ENCODE data around the gene BCL2L1.

Gene BCL2L1

DNA sequence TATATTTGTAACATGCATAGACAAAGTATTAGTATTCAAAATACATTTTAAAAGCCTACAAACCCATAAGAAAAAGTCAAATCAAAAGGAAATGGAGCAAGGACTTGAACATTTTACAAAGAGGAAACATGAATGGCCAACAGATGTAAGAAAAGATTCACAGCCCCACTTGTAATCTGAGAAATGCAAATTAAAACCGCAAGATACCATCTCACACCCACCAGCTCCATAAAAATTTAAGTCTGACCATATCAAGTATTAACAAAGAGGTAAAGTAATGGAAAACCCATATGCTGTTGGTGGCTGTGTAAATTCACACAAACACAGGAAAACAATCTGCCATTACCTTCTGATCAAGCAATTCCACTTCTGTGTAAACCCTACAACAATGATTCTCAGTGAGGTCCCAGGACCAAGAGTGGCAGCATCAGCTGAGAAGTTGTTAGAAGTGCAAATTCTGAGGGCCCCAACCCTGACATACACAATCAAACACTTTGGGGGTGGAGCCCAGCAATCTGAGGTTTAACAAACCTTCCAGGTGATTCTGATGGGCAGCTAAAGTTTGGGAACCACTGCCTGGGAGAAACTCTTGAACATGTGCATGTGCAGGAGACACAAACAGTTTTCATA, 30.9 kb downstream of the BCL2L1 start:
- no peak for DNase-seq (ENCODE audit: low read depth)

DNA sequence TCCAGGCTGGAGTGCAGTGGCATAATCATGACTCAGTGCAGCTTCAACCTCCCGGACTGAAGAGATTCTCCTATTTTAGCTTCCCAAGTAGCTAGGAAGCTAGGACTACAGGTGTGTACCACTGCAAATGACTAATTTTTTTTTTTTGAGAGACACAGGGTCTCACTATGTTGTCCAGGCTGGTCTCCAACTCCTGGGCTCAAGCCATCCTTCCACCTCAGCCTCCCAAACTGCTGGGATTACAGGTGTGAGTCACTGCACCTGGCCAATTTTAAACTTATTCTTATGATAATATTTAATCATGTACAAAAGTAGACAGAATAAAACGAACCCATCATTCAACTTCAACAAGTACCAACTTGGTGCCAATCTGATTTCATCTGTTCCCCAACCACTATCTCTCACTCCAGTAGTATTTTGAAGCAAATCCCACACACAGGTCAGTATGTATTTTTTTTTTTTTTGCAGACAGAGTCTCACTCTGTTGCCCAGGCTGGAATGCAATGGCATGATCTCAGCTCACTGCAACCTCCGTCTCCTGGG, 32.5 kb downstream of the BCL2L1 start:
- DNase-seq (ENCODE audit: low read depth) = no peak

DNA sequence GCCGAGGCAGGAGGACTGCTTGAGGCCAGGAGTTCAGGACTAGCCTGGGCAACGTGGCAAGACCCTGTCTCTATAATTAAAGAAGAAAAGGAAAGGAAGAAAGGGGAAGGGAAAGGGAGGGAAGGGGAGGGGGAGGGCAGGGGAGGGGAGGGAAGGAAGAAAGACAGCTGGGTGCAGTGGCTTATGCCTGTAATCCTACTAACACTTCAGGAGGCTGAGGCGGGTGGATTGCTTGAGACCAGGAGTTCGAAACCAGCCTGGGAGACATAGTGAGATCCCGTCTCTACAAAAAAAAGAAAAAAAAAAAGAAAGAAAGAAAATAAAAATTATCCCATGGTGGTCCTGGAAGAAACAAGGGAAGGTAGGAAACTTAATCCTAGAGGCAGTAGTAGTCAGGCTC, 33.5 kb downstream of the BCL2L1 start:
- no peak for DNase-seq (ENCODE audit: low read depth)

DNA sequence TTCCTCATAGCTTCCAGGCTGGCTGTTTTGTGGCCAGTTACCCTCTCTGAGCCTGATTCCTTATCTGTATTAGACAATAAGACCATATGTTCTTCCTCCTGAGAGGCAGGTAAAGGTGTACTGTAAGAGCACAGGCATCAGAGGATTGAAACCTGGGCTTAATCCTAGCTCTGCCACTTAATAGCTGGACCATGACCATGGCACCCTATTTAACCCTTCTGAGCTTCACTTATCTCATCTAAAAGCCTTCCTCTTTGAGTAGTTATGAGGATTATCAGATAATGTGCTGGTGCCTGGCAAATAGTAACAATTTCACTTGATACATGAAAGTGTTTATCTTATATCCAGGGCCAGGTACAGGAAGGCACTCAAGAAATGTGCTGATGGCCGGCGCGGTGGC, 34.9 kb downstream of the BCL2L1 start:
- no peak for DNase-seq (ENCODE audit: low read depth)

DNA sequence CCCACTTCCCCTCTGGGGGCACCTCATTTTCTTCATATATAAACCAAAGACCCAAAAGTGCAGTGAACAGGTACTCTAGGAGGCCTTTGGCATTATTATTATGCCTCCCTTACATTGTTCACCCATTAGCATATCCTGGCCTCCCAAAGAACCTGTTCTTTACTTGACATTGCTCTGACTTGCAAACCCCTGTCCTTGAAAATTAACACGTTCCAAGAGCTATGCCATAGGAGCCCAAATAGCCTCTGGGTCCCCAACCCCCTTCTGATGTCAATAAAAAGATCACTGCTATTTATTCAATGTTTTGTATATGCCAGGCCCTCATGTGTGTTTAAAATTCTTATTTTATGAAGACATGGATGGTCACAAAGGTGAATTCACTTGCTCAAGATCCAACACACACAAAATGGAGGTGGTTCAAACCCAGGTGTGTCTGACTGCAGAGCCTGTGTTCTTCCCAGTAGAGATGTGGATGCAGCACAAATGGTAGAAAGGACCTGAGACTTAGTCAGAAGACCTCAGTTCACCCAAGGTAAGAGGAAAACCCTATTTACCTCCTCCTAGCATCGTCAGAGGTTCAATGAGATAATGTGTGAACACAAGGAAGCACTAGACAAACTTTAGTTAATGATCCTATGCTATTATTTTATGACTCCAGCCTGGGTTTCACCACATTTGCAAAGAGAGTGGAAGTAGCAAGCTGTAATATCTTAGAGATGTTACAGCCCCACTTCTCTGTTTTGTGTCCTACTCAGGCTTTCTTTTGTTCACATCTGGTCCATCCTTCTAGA, 36.6 kb downstream of the BCL2L1 start:
- no peak for DNase-seq (ENCODE audit: low read depth)

- DNase-seq (ENCODE audit: low read depth) = no peak
These were observed 38.3 kb downstream of the BCL2L1 start for GRCh38 chr20:31684153-31685015.

DNA sequence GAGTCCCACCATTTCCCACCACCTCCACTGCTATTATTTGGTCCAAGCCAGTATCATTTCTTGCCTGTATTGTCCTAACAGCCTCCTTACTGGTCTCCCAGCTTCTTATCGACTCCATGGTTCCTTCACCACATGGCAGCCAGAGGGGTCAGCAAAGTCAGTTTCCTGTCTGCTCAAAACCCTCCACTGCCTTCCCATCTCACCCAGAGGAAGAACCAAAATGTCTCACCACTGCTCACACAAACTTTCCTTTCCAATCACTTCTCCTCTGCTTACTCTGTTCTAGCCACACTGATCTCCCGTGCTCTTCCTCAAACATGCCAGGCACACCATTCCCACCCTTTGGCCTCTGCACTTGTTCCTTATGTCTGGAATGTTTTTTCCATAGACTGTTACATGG, 39.7 kb downstream of the BCL2L1 start:
- no peak for DNase-seq (ENCODE audit: low read depth)

- DNase-seq (ENCODE audit: low read depth) = no peak
These were observed 40.3 kb downstream of the BCL2L1 start for GRCh38 chr20:31682352-31682751.

GRCh38 chr20:31681769-31682168, 40.9 kb downstream of the BCL2L1 start:
- no peak for DNase-seq (ENCODE audit: low read depth)

GRCh38 chr20:31681128-31681727, 41.4 kb downstream of the BCL2L1 start:
- DNase-seq (ENCODE audit: low read depth) = no peak

- no peak for DNase-seq (ENCODE audit: low read depth)
These were observed 42.2 kb downstream of the BCL2L1 start for GRCh38 chr20:31680286-31681127.

- DNase-seq (ENCODE audit: low read depth) = no peak
These were observed 43.0 kb downstream of the BCL2L1 start for GRCh38 chr20:31679357-31680285.

DNA sequence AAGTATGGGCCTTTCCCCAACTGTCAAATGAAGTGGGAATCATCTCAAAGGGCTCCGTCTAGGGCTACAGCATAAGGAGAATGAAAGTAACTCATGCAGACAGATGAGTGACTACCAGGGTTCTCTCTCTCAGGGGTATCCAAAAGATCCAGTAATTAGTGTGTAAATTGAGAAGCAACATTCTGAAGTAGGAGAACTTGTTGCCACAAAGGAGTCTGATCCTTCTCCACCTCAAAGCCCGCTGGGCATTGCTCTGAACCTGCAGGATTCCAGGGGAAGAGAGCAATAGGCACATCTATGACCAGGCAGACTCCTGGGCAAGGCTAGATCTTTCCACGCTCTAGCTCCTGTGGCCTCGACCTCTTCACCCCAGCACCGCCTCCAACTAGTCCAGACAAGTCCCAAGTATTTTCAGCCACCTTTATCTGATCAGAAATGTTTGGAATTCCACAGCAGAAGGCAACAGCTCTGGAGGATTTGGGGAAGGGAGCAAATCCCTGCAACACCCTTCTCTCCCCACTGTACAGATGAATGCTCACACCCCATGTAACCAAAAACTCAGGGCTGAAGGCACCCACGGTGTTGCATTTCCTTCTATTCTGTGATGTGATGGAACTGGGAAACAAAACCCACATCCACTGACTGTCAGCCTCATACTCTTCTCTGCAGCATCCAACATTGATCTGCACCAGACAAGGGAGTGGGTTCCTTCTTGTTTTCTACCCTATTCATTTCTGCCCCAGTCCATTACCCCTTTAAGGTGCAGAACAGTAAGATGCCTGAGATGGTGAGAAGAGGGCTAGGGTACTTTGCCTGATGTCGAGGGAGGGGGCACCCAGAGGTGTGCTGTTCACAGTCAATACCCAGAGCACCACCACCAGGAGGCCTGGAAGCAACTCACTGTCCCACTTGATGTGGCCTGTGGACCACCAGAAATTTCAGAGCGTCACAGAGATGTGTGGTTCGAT, 44.0 kb downstream of the BCL2L1 start:
- no peak for DNase-seq (ENCODE audit: low read depth)

DNA sequence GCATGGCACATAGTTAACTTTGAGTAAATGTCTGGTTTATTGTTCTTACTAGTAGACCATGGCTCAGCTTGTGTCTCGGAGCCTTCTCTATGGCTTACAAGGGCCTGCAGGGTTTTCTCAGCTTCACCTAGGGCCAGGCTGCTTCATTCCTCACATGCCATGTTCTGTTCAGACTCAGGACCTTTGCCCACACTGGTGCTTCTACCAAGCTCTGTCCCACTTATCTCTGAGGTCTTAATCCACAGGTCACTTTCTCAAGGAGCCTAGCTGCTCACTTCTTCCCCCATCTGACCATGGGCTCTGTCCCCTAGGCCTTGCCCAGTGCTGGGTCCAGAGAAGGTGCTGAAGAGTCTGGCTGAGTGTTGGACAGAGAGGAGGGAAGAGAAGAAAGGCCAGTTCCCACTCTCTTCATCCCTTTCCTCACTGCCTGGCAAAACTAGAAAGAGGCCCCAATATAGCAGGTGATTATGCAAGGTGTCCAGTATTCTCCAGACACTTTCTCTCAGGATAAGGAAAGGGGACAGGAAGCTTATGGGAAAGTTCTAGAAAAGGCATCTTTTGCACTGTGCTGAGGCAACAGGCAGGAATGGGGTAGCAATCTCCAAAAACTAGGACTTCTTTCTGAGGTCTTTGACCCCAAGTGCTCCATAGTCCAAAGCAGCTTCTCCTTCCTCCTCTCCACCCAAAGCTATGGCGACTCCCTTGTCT, 45.0 kb downstream of the BCL2L1 start:
- no peak for DNase-seq (ENCODE audit: low read depth)

DNA sequence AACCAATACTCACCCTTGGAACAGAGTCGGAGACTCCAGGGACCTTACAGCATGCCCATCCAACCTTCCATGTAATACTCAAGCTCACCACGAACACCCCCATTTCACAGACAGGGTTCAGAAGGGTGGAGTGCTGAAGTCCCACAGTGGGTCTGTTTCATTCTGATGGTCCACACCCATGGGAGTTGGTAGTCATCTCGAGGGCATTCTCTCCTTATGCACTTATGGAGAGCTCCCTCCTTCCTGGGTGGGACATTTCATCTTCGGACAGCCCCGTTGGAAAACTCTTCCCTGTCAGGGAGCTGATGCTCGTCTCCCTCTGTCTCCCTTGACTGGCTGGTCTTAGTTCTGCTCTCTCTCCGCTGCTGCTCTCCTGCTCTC, 46.1 kb downstream of the BCL2L1 start:
- no peak for DNase-seq (ENCODE audit: low read depth)

DNA sequence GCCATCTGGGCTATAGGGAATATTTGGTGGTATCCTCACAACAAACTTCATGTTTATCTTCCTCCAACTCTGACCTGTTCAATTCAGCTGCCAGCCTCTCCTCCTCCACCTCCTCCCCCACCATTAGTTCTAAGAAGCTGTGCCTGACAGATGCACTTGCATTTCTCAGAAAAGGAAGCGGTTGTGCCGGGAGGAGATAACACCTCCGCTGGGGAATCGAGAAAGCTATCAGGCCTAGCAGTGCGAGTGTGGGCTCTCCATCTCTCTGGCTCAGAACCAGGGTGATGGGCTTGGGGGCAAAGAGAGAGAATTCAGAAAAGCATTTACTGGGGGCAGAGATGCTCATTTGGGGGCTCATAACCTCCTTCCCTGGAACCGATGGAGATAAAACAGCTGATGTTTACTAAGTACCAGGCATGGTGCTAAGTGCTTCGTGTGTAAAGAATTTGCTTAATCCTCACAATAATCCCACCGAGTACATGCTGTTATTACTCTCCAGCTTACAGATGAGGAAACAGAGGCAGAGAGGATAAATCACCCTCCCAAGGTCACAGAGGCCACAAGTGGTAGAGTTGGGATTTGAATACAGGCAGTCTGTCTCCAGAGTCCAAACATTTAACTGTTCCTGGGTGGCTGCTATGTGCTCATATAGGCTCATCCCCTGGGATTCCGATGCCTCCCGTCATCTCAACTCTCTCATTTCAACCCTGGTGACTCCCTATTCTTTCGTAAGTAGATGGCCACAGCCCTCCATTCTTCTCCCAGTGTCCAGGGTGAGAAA, 46.6 kb downstream of the BCL2L1 start:
- DNase-seq (ENCODE audit: low read depth) = peak; percentile 47

Data from activated T-cell treated with anti-CD3 and anti-CD28 coated beads for 48 hours (primary cell).